Effector memory CD4-positive, alpha-beta T cell (primary cell): ENCODE measurements around the gene RPS3.

ENCODE experiments used
- DNase-seq, 3 donors: peaks; one replicate each; pipeline ENCODE4 v3.0.0-alpha.2; 2020
- H3K27ac ChIP-seq: 2 replicates; pipeline ENCODE4 v1.7.0; 2013; ENCODE audit warnings: mild to moderate bottlenecking, low read length, moderate library complexity; ENCODE audit not compliant: insufficient read depth, poor library complexity, severe bottlenecking
- H3K27me3 ChIP-seq: replicated peaks from 2 replicates; pipeline ENCODE4 v1.7.0; 2013; ENCODE audit warnings: mild to moderate bottlenecking, low read length; ENCODE audit not compliant: insufficient read depth, control insufficient read depth, poor library complexity, severe bottlenecking
- H3K36me3 ChIP-seq: 2 replicates; pipeline ENCODE4 v1.7.0; 2013; ENCODE audit warnings: mild to moderate bottlenecking, low read length, moderate library complexity; ENCODE audit not compliant: control insufficient read depth, insufficient read depth
- H3K4me1 ChIP-seq: 2 replicates; pipeline ENCODE4 v1.7.0; 2013; ENCODE audit warnings: low read length, mild to moderate bottlenecking; ENCODE audit not compliant: control insufficient read depth, insufficient read depth, poor library complexity, severe bottlenecking
- H3K4me3 ChIP-seq: 2 replicates; pipeline ENCODE4 v1.7.0; 2013; ENCODE audit warnings: low read length, low read depth, mild to moderate bottlenecking; ENCODE audit not compliant: insufficient read depth, poor library complexity, severe bottlenecking
- H3K9me3 ChIP-seq: 2 replicates; pipeline ENCODE4 v1.7.0; 2013; ENCODE audit warnings: mild to moderate bottlenecking, low read length, moderate library complexity; ENCODE audit not compliant: control insufficient read depth

RPS3 gene

GRCh38 chr11:75434051-75434450 is 34.7 kb downstream of the RPS3 start:
- peaks cover 5% of the 10 kb centered on the region for H3K27me3 ChIP-seq
- DNase-seq, result no peak
- peaks cover 21% of the 10 kb centered on the region for H3K36me3 ChIP-seq
- H3K4me3 ChIP-seq, result no peak overlapping the region
- H3K27ac ChIP-seq, result no peak overlapping the region
- peaks cover 11% of the 10 kb centered on the region for H3K4me1 ChIP-seq
- H3K9me3 ChIP-seq, result no peaks in the 10 kb centered on the region

GRCh38 chr11:75434886-75435570 is 35.7 kb downstream of the RPS3 start:
- H3K27me3 ChIP-seq, result peaks cover 5% of the 10 kb centered on the region
- no peaks in the 10 kb centered on the region for H3K9me3 ChIP-seq
- H3K4me1 ChIP-seq, result peaks cover 11% of the 10 kb centered on the region
- DNase-seq, result no peak
- peaks cover 21% of the 10 kb centered on the region for H3K36me3 ChIP-seq
- no peak overlapping the region for H3K4me3 ChIP-seq
- no peak overlapping the region for H3K27ac ChIP-seq

GRCh38 chr11:75435571-75435925 is 36.2 kb downstream of the RPS3 start:
- peaks cover 21% of the 10 kb centered on the region for H3K36me3 ChIP-seq
- no peak overlapping the region for H3K27ac ChIP-seq
- H3K4me3 ChIP-seq, result no peak overlapping the region
- peaks cover 5% of the 10 kb centered on the region for H3K27me3 ChIP-seq
- no peaks in the 10 kb centered on the region for H3K9me3 ChIP-seq
- peaks cover 8% of the 10 kb centered on the region for H3K4me1 ChIP-seq
- DNase-seq, result no peak

GRCh38 chr11:75436806-75437205 is 37.5 kb downstream of the RPS3 start:
- Histone ChIP-seq H3K27me3 (no peaks in the 10 kb centered on the region), H3K4me1 (no peaks in the 10 kb centered on the region), H3K27ac (no peak overlapping the region), H3K9me3 (no peaks in the 10 kb centered on the region), H3K36me3 (peaks cover 32% of the 10 kb centered on the region), H3K4me3 (no peak overlapping the region)
- DNase-seq, result no peak

- DNase-seq, result no peak
- no peaks in the 10 kb centered on the region for H3K27me3 ChIP-seq
- no peak overlapping the region for H3K4me3 ChIP-seq
- H3K27ac ChIP-seq, result no peak overlapping the region
- no peaks in the 10 kb centered on the region for H3K9me3 ChIP-seq
- no peaks in the 10 kb centered on the region for H3K4me1 ChIP-seq
- peaks cover 37% of the 10 kb centered on the region for H3K36me3 ChIP-seq
Observed at GRCh38 chr11:75437966-75438659, 38.8 kb downstream of the RPS3 start.

- no peak overlapping the region for H3K4me3 ChIP-seq
- H3K36me3 ChIP-seq, result peaks cover 37% of the 10 kb centered on the region
- H3K27me3 ChIP-seq, result no peaks in the 10 kb centered on the region
- H3K9me3 ChIP-seq, result no peaks in the 10 kb centered on the region
- no peak overlapping the region for H3K27ac ChIP-seq
- no peak for DNase-seq
- no peaks in the 10 kb centered on the region for H3K4me1 ChIP-seq
Observed at GRCh38 chr11:75439026-75439425, 39.7 kb downstream of the RPS3 start.

- H3K27ac ChIP-seq, result no peak overlapping the region
- H3K9me3 ChIP-seq, result no peaks in the 10 kb centered on the region
- no peaks in the 10 kb centered on the region for H3K27me3 ChIP-seq
- peaks cover 36% of the 10 kb centered on the region for H3K36me3 ChIP-seq
- no peak for DNase-seq
- H3K4me3 ChIP-seq, result no peak overlapping the region
- H3K4me1 ChIP-seq, result no peaks in the 10 kb centered on the region
Observed at GRCh38 chr11:75439495-75440120, 40.3 kb downstream of the RPS3 start.

GRCh38 chr11:75440960-75441803 is 41.9 kb downstream of the RPS3 start:
- H3K27ac ChIP-seq, result no peak overlapping the region
- no peak overlapping the region for H3K4me3 ChIP-seq
- peaks cover 22% of the 10 kb centered on the region for H3K36me3 ChIP-seq
- DNase-seq, result no peak
- H3K27me3 ChIP-seq, result no peaks in the 10 kb centered on the region
- H3K4me1 ChIP-seq, result no peaks in the 10 kb centered on the region
- no peaks in the 10 kb centered on the region for H3K9me3 ChIP-seq

GRCh38 chr11:75441804-75442132 is 42.5 kb downstream of the RPS3 start:
- H3K4me3 ChIP-seq, result no peak overlapping the region
- H3K27ac ChIP-seq, result no peak overlapping the region
- H3K27me3 ChIP-seq, result no peaks in the 10 kb centered on the region
- no peaks in the 10 kb centered on the region for H3K9me3 ChIP-seq
- DNase-seq, result no peak
- peaks cover 21% of the 10 kb centered on the region for H3K36me3 ChIP-seq
- H3K4me1 ChIP-seq, result no peaks in the 10 kb centered on the region
